ENCODE data around the gene PIEZO1.

Gene PIEZO1

DNA sequence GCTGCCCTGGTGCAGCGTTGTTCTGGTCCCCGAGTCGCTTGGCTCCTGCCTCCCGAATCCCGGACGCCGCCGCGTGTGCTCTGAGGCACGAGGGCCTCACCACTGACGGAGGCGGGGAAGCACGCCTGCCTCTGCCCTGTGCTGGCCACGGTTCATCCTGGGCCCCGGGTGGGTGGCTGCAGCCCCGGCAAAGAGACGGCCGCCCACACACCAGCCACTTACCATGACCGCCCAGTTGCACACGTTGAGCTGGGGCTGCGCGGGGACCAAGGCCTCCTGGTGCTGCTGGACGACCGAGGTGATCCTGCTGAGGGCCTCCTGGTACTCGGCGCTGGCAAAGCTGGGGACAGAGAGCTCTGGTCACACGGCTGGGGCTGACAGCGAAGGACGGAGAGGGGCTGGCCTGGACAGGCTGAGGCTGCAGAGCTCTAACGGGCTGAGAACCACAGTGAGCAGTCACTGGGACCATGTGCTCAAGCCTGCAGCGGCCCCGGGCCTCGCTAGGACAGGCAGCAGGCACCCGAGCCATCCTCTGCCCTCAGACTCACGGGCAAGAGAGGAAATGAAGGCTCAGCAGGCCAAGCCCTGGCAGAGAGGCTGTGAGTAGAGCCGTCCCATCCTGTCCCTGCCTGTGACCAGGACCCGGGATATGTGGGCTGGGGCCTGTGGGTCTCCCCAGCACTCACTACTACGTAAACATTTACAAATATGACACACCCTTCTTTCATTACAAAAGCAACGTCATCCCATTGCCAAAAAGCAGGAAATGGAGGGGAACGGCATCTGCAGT is 33.0 kb upstream of the PIEZO1 start:
- peak; percentile 41 for DNase-seq (ENCODE audit: low spot score)

DNA sequence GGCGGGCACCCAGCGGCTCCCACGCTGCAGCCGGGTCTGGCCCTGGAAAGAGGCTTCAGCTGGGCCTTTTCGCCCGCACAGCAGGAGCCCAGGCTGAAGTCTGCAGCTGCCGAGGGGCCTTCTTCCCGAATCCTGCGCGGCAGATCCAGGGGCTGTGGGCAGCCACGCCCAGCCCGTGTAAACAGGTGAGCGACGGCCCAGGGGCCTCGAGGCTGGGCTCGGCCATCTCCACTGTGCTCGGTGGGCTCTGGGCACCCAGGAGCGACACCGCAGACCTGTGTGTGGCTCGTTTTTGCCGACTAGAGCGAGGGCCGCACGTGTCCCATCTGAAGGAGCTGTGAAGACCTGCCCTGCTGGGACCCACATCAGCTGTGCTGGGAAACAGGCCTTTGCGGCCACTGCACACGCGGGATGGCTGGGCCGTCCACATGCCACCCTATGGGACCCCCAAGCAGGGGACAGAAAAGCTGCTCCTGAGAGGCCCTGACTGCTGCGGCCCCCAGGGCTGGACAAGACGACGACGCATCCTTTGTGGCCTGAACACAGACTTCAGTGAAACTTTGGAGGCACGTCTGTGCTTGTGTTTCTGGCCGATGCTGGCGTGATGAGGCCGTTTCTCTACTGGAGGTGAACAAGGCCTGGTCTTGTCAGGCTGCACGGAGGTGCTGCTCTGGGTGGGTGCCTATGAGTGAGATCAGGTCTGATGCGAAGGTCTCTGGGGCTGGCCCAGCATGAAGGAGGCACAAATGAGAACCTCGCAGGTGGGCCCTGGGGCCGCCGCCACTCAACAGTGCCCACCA is 31.9 kb upstream of the PIEZO1 start:
- no peak for DNase-seq (ENCODE audit: low spot score)

DNA sequence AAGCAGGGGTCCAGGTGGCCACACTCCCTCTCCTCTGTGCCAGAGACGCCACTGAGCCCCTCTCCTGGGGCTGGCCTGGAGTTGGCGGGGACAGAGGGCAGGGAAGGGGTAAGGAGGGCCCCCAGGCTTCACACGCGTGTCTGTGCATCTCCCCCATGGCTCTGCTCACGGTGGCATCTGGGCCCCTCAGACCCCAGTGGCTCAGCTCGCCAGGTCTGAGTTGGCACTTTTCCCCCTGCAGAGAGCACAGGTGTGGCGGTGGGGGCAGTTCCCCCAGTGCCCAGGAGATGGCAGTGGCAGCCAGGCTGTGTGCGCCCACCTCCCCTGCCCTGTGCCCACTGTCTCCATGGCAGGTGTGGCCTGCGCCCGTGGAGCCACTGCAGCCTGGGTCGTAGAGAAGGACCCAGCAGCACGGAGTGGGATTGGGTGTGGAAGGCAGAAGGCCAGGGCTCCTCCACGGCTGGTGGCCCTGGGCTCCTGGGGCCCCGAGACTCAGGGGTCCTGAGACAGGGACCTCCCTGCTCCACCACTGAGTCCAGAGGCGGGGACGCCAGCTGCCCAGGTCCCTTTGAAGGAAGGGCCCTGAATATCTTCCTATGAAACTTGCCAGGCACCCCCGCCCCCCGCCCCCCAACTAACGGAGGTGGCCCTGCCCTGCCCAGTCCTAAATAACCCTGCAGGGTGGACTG is 31.0 kb upstream of the PIEZO1 start:
- DNase-seq (ENCODE audit: low spot score) = no peak

DNA sequence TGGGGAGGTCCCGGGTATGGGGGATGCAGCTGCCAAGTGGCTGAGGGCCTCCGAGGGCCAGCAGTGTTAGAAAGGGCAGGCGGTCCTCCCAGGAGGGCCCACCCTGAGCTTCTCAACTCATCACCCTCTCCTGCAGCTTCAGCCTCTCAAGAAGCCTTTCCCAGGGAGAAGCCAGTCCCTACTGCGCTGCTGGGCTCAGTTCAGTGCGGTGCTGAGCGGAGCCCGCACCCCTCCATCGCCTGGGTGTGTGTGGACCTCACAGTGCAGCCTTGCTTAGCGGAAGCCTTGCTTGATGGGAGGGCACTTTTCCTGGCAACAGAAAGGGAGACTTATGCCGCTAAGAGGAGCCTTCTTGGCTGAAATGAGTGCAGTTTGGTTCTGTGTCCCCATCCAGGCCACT is 30.2 kb upstream of the PIEZO1 start:
- no peak for DNase-seq (ENCODE audit: low spot score)

- no peak for DNase-seq (ENCODE audit: low spot score)
Observed at GRCh38 chr16:88814144-88814502, 29.1 kb upstream of the PIEZO1 start.

GRCh38 chr16:88813269-88814143 is 28.5 kb upstream of the PIEZO1 start:
- no peak for DNase-seq (ENCODE audit: low spot score)

- DNase-seq (ENCODE audit: low spot score) = no peak
Observed at GRCh38 chr16:88812513-88813268, 27.7 kb upstream of the PIEZO1 start.

DNA sequence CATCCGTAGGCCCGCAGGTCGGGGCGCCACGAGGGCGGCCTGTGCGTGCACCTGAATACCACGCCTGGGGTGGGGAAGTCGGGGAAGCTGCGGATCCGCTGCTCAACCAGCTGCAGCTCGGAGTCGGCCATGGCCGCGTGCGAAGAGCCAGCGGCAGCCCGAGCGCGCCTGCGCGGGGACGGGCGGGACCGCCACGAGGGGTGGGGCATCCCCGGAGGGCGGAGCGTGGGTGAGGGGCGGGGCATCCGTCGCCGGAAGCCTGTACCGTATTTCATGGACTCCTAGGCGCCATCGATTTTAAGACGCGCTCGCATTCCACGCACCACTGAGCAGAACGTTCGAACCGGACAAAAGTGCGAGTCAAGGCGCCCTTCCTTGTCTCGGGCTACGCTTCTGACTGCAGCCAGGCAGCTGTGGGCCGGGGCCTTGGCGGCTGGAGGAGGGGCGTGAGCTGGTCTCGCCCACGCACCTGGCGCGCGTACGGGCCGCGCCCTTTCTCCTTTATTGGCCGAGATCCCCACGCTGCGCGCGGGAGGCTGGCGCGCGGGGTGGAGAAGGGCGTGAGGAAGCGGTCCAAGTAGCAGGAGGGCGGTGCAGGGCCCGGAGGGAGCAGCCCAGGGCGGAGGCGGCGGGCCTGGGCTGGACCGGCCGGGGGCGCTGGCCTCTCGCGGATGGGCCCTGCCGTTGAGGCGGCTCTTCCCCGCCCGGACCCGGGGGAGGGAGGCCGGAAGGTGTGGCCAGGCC is 26.9 kb upstream of the PIEZO1 start, which contains the start of gene APRT:
TSS of gene APRT (minus strand) at position 160 of the 744 bp plus-strand sequence. CDS start at position 131, 29 bp downstream.
- peak; percentile 100 for DNase-seq (ENCODE audit: low spot score)

- peak; percentile 84 for DNase-seq (ENCODE audit: low spot score)
Observed at GRCh38 chr16:88810912-88811768, 26.1 kb upstream of the PIEZO1 start.

GRCh38 chr16:88810166-88810911 is 25.3 kb upstream of the PIEZO1 start:
- no peak for DNase-seq (ENCODE audit: low spot score)

DNA sequence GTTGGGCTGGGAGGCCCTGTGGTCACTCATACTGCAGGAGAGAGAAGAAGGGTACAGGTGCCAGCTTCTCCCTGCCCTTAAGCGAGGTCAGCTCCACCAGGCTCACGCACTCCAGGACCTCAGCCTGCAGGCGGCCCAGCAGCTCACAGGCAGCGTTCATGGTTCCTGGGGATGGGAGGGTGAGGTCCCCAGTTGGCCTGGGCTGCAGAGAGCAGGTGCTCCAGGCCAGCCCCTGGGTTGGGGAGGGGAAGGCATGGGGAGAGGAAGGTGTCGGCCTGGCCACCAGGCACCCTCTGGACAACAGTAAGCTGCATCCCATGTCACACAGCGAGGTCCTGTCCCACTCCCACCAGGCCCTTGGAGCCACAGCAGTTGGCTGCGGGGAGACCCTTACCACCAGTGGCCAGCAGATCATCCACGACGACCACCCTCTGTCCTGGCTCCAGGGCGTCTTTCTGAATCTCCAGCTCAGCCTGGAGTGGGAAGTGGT is 24.7 kb upstream of the PIEZO1 start:
- DNase-seq (ENCODE audit: low spot score) = no peak

GRCh38 chr16:88809068-88809675 is 24.2 kb upstream of the PIEZO1 start:
- DNase-seq (ENCODE audit: low spot score) = no peak

- DNase-seq (ENCODE audit: low spot score) = no peak
Observed at GRCh38 chr16:88807626-88808453, 22.8 kb upstream of the PIEZO1 start.

- DNase-seq (ENCODE audit: low spot score) = no peak
Observed at GRCh38 chr16:88807142-88807625, 22.2 kb upstream of the PIEZO1 start.

- DNase-seq (ENCODE audit: low spot score) = no peak
Observed at GRCh38 chr16:88806491-88807111, 21.6 kb upstream of the PIEZO1 start.

- no peak for DNase-seq (ENCODE audit: low spot score)
Observed at GRCh38 chr16:88805887-88806393, 20.9 kb upstream of the PIEZO1 start.
